HG03558 (cell line): ENCODE measurements around the gene F8.
A peak's percentile ranks its signal among the peaks of the same experiment; 100 is the strongest.
"Not testable (repeated sequence)": the region's sequence is repeated elsewhere in the genome, so short reads cannot be mapped to it uniquely, and the experiment has no call there.

Experiments used
- ATAC-seq: cut with Tn5 transposase; IDR thresholded peaks from one replicate; pipeline ENCODE4 v1.9.1; 2021; ENCODE audit warnings: moderate number of reproducible peaks; ENCODE audit not compliant: unreplicated experiment; ENCODE audit errors: extremely low read depth

The F8 gene

DNA sequence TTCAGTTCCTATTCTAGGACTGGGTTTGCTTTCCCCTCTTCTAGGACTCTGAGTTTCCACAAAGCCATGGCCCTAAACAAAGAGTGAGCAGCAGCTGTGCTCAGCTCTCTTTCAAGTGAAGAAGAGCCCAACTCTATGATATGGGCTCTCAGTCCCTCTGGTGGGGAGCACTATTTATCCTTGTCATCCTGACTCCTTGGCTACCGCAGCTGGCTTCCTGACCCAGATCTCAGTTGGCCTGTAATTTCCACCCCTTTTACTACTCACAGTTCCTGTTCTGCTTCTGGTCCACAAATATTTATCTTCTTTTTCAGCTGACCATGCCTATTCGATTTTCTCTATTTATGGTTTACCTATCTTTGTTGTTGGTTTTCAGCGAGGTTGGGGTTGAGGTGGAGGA lies 33.8 kb downstream of the F8 start:
- no peak for ATAC-seq

DNA sequence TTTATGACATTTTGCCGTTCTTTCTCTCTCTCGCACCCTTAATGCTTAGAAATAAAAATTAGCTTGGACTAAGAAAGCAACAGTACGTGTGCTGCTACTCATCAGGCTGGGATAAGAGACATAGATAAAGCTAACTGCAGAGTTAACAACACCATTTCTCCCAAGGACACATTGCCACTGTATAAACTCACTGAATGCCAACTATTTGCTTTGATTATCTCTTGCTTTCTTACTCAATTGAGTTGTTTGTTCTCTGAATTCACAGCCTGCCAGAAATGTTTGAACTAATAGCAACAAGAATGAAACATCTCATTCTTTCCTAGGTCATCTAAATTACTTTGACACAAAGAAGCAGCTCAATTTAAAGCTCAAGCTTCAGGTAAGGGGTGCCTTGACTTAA lies 34.6 kb downstream of the F8 start:
- ATAC-seq: no peak

DNA sequence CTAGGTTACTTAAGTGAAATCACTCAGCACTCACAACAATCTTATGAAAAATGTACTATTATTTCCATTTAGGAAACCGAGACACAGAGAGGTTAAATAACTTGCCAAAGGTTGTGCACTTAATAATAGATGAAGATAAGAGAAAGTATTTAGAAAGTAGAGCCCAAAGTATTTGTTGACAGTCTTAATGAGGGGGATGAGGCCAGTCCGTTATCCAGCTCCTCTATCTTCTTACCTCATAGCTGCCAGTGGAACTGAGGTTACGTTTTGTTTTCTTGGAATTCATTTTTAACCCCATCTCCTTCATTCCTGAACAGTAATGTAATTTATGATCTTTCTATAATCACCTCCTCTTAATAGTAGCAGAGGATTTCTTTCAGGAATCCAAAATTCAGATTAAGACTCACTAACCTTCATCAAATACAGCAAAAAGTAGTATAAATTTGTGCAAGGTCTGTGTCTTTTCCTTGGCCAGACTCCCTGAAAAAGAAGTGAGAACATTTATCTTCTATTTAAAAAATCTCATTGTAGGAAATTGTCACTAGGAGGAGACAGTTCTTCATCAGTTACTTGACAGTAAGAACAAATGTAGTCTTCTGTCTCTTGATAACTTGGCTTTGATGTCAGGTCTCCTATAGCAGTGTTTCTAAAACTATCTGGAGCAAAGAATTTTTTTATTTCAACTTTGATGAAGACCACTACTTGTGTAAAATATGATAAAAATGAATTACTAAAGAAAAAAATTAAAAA lies 35.5 kb downstream of the F8 start:
- no peak for ATAC-seq

DNA sequence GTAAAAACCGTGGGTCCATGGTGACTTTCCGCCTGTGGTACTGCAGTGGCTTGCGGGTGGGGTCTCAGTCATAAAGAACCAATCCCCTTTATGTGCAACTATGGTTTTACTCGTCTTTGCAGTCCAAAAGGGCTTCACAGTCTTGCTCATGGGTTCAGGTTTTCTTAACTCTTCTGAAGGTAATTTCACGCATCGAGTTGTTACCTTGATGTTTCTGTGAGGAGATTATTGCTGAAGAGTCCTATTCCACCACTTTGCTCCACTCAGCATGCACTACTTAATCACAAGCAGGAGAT lies 41.5 kb downstream of the F8 start:
- ATAC-seq: no peak

DNA sequence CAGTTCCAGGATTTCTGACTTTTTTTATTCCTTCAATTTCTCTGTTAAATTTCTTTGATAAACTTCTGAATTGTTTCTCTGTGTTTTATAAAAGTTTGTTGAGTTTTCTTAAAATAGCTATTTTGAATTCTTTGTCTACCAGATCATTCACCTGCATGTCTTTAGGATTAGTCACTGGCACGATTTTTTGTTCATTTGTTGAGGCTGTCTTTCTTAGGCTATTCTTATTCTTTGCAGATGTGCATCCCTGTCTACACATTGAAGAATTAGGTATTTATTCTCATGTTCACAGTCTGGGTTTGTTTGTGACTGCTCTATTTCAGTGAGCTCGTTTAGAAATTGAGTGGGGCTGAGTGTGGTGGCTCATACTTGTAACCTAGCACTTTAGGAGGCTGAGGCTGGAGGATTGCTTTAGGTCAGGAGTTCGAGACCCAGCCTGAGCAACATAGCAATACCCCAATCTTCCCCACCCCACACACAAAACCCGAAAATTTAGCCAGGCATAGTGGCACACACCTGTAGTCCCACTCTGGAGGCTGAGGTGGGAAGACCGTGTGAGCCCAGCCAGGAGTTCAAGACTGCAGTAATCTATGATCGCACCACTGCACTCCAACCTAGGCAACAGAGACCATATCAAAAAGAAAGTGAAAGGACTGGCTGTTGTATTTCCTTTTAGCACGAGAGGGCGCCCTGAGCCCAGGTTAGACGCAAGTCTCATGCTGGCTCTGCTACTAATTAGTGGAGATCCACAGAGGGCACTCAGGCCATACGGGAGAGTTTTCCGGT lies 42.0 kb downstream of the F8 start:
- ATAC-seq: peak; percentile 93

DNA sequence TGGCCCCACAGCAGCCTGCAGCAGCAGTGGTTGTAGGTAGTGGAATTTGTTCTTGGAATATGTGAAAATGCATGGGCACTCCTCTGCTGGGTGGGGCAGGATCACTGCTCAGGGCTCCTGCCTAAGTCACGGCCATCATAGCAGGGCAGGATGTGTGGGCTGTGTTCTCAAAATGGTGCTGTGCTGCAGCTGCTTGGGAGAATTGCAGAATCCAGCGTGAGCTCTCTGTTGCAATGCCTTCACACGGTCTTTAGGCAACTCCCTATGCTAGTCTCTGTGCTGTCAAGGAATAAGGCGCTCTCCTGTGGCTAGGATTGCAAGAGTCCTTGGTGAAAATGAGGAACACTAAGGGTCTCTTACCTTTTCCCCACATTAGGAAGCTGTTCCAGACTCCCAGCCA lies 42.9 kb downstream of the F8 start:
- ATAC-seq: no peak

DNA sequence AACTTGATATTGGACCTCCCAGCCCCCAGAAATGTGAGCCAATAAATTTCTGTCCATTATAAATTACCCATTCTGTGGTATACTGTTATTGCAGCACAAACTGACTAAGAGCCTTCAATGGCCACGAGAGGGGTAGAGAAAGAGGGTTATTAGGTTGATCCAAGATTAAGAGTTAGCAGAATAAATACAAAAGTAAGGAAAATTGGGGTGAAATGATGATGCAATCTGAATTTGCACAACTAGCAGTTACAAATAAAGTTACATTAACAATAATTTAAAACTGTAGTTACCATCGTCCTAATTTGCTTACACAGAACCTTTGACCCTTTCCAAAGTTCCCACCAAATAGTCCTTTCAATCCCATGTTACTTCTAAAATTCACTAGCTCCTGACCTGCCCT lies 54.2 kb downstream of the F8 start:
- ATAC-seq: no peak

DNA sequence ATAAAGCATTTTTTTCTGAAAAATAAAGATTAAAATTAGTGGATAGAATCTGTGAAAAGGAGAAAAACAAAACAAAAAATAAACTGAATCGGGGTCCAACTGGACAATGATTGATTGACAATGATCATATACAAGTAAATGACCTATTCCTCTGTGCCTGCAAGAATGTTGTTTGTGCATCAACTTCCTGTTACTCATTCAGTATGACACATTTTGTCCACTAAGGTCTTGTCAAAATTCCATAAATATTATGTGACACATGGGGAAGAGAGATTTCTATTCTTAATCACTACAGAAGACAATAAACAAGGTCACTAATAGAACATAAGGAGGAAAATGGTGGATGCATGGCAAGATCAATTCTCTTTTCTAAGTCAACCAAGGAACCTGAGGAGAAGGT lies 54.9 kb downstream of the F8 start:
- ATAC-seq: no peak

DNA sequence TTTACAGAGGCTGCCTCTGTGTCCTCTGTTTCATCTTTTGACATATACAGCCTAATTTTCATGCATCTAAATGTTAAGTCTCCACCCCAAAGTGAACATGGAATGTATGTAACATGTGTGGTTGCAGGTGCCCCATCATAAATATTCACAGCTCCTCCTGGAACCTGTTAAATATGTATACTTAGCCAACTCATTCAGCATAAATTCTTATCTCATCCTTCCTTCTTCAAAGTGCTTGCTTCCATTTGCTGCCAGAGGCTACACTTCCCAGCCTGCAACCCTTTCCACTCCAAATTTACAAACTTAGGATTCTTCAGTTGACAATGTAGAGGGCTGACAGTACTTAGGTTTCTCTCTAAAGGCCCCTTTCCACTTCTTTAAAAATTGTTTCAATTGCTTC lies 60.6 kb downstream of the F8 start:
- ATAC-seq: no peak

DNA sequence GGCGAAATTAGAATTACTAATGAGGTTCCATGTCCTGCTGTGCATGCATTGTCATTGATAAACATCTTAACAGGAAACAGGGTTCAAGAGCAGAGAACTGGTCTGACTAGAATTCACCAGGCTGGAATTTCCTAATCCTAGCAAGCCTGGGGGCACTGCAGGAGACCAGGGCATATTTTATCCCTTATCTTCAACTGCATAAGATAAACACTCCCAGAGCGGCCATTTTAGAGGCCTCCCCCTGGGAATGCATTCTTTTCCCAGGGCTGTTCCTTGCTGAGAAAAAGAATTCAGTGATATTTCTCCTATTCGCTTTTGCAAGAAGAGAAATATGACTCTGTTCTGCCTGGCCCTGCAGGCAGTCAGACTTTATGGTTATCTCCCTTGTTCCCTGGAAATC lies 66.7 kb downstream of the F8 start:
- ATAC-seq: not testable (repeated sequence)

DNA sequence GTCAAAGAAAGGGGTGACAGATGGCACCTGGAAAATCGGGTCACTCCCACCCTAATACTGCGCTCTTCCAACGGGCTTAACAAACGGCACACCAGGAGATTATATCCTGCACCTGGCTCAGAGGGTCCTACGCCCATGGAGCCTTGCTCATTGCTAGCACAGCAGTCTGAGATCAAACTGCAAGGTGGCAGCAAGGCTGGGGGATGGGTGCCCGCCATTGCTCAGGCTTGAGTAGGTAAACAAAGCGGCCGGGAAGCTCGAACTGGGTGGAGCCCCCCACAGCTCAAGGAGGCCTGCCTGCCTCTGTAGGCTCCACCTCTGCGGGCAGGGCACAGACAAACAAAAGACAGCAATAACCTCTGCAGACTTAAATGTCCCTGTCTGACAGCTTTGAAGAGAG lies 83.3 kb downstream of the F8 start:
- ATAC-seq: not testable (repeated sequence)

DNA sequence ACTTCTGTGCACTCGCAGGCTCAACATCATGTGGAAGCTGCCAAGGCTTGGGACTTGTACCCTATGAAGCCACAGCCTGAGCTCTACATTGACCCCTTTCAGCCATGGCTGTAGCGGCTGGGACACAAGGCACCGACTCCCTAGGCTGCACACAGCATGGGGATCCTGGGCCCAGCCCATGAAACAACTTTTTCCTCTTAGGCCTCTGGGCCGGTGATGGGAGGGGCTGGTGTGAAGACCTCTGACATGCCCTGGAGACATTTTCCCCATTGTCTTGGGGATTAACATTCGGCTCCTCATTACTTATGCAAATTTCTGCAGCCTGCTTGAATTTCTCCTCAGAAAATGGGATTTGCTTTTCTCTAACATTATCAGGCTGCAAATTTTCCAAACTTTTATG lies 97.8 kb downstream of the F8 start:
- ATAC-seq: not testable (repeated sequence)

DNA sequence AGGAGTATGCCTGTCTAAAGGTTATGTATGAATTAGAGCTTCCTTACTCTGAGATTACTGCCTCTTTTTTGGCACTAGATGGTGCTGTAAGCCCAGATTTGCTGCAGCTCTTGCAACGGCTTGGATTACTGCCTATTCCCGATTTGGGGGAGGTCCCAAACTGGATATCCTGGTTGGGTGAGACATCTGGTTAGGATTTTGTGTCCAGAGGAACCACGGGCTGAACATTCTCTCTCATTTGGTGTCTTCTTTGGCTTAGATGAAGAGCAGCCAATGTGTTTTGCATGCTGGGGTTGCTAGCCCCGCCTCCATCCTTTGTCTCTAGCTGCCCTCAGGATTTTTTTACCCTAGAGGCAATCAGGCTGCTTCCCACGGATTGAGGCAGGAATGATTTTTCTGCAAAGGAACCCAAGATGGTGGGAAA lies 104.5 kb downstream of the F8 start:
- no peak for ATAC-seq

DNA sequence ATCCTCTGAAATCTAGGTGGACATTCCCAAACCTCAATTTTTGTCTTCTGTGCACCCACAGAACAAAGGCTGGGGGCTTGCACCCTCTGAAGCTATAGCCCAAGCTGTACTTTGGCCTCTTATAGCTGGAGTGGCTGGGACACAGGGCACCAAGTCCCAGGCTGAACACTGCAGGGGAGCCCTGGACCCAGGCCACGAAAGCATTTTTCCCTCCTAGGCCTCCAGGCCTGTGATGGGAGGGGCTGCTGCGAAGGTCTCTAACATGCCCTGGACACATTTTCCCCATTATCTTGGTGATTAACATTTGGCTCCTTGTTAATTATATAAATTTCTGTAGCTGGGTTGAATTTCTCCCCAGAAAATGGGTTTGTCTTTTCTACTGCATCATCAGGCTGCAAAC lies 108.5 kb downstream of the F8 start:
- no peak for ATAC-seq

DNA sequence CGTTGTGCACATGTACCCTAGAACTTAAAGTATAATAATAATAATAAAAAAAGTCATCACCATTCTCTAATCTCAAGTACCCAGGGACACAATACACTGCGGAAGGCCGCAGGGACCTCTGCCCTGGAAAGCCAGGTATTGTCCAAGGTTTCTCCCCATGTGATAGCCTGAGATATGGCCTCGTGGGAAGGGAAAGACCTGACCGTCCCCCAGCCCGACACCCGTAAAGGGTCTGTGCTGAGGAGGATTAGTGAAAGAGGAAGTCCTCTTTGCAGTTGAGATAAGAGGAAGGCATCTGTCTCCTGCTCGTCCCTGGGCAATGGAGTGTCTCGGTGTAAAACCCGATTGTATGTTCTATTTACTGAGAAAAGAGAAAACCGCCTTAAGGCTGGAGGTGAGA lies 112.0 kb downstream of the F8 start:
- not testable (repeated sequence) for ATAC-seq

DNA sequence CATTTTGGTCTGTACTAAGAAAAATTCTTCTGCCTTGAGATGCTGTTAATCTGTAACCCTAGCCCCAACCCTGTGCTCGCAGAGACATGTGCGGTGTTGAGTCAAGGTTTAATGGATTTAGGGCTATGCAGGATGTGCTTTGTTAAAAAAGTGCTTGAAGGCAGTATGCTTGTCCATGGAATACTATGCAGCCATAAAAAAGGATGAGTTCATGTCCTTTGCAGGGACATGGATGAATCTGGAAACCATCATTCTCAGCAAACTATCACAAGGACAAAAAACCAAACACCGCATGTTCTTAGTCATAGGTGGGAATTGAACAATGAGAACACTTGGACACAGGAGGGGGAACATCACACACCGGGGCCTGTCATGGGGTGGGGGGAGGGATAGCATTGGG lies 112.5 kb downstream of the F8 start:
- ATAC-seq: not testable (repeated sequence)

DNA sequence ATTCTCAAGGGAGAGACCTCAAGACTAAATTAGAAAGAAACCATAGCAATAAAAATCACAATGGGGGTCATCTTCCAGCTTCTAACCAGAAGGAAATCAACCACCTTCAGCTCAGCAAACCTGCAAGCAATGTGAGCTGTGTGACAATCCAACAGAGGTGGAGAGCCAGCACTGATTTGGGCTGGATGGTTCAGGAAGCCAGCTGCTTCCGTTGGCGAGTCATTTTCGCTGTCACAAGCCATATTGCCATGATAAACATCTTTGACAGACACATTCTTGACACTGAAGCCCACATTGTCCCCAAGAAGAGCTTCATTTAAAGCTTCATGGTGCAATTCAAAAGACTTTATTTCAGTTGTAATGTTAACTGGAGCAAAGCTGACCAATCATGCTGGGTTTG lies 113.7 kb downstream of the F8 start:
- no peak for ATAC-seq

DNA sequence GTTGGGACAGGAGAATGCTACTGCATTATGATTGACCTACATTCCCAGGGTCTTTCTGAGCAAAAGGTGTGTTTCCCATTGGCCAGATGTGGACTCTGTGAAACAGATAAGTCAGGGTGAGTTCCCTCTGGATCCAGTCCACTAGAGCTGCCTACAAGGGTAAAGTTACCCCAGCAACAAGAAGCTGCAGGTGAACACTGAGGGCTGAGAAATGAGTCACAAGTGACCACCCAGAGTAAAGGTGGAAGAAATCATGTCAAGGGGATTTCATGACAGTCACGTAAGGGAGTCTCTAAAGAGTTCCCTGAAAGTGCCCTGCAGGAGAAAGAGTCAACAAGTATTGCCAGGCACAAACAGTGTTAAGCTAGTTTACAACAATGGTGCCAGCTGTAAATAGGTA lies 120.1 kb downstream of the F8 start:
- ATAC-seq: no peak

DNA sequence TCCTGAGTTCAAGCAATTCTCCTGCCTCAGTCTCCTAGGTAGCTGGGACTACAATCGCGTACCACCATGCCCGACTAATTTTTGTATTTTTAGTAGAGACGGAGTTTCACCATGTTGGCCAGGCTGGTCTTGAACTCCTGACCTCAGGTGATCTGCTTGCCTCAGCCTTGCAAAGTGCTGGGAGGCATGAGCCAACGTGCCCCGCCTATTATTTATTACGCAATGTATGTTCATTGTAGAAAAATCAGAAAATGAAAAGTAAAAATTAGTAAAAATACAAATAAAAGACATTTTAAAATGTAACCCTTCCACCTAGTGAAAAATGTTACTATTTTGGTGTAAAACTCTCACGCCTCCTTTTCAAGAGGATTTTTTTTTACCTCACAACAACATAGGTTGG lies 122.2 kb downstream of the F8 start:
- no peak for ATAC-seq

DNA sequence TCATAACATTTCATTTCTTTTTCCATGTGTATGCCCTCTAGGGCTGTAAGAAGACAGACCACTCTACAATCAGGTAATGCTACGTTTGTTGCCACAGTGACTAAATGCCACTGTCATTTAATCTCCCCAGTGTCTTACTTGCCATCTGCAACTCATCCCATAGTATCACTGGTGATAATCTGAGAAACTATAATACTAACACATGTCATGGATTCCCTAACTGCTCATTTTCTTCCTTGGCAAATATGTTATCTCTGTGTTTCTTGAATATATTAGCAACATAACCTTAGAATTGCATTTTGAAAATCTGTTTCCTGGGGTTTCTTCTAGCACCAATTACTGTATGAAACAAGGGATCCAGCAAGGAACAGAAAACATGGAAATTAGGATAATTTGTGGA lies 130.2 kb downstream of the F8 start:
- no peak for ATAC-seq

DNA sequence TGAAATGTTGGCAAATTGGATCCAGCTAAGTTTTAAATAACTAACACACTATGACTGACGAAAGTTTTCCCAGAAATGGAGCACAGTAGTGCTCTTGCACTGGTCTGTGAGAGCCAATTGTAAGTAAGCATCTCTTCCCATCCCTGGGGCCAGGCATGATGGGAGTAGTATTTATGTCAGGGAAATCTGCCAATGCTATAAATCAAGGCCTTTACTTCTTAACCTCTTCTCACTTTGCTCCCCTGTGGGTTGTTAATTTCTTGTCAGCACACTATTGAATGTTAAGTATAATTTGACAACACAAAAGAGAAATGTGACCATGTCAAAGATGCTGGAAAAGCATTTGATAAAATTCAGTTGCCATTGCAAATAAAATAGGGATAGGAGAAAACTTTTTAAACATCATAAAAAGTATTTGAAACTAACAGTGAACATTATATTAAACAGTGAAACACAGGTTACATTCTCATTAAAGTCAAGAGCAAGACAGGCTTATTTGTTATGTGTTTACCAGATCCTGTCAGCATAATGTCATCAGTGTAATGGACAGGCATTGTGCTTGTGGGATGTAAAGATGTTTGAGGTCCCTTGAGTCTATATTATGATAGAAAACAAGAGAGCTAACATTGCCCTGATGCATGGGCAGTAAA lies 131.4 kb downstream of the F8 start:
- no peak for ATAC-seq

DNA sequence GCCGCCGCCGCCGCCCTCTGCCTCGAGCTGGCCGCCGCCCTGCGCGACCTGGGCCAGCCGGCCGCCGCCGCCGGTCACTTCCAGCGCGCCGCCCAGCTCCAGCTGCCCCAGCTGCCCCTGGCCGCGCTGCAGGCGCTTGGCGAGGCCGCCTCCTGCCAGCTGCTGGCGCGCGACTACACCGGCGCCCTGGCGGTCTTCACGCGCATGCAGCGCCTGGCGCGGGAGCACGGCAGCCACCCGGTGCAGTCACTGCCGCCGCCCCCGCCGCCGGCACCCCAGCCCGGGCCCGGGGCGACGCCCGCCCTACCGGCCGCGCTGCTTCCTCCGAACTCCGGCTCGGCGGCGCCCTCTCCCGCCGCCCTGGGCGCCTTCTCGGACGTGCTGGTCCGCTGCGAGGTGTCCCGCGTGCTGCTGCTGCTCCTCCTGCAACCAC lies 135.7 kb downstream of the F8 start:
- ATAC-seq: peak; percentile 23
